Endothelial cell of umbilical vein (primary cell): ENCODE data around the gene MATR3. TPM values are rescaled to one million over a fixed set of nuclear protein-coding genes. Genes with fewer than 3 reads are reported as not detected.

ENCODE experiments used
- BruUV-seq: library from RNA; stranded (reverse); fragments of 400-500 nt; replicated peaks from 2 replicates; lab custom pipeline; 2021; lab: Mats Ljungman, UMichigan
- CTCF ChIA-PET: fragments of 300-600, 350-600 bp; sonication (Branson Sonifier 250); formaldehyde crosslinking; loops from one replicate; lab custom pipeline; 2021; ENCODE audit warnings: antibody characterized with exemption, inconsistent platforms; lab: Charles Lee
- POLR2A ChIA-PET: fragments of 300-600, 350-600 bp; sonication (Branson Sonifier 250); formaldehyde crosslinking; loops from one replicate; lab custom pipeline; 2021; ENCODE audit warnings: antibody characterized with exemption, inconsistent platforms; lab: Charles Lee
- DNase-seq: peaks from one replicate; pipeline ENCODE4 v3.0.0-alpha.2; 2011; ENCODE audit warnings: low read depth, low spot score
- FAIRE-seq: peaks from 2 replicates; lab custom pipeline; 2011; peaks lifted over from hg19 to GRCh38; lab: Jason Lieb, UNC
- H2AFZ ChIP-seq: 2 replicates; pipeline ENCODE4 v1.6.0; 2012; ENCODE audit warnings: low read depth, low read length, control low read depth, inconsistent platforms
- H3K27ac ChIP-seq: 2 replicates; pipeline ENCODE4 v1.5.1; 2011; ENCODE audit warnings: low read depth, mild to moderate bottlenecking, control low read depth, low read length, moderate library complexity; ENCODE audit not compliant: insufficient read depth
- H3K27me3 ChIP-seq, 2 experiments: 2 replicates each; pipeline versions ENCODE4 v1.6.0 to v1.6.1; 2011; ENCODE audit warnings: low read length in 2 of 2, mixed read lengths in 1 of 2; ENCODE audit not compliant: control insufficient read depth in 2 of 2, insufficient read depth in 2 of 2
- H3K36me3 ChIP-seq, 2 experiments: 2 replicates in 1 of 2; 3 replicates in 1 of 2; pipeline ENCODE4 v1.5.1; 2011; ENCODE audit warnings: low read length in 2 of 2, mild to moderate bottlenecking in 1 of 2, moderate library complexity in 1 of 2; ENCODE audit not compliant: control insufficient read depth in 2 of 2, insufficient read depth in 2 of 2; ENCODE audit errors: extremely low read depth in 1 of 2
- H3K4me1 ChIP-seq: 3 replicates; pipeline ENCODE4 v1.5.1; 2011; ENCODE audit warnings: mild to moderate bottlenecking, low read length; ENCODE audit not compliant: control insufficient read depth, insufficient read depth; ENCODE audit errors: extremely low read depth
- H3K4me2 ChIP-seq: 2 replicates; pipeline ENCODE4 v1.6.1; 2011; ENCODE audit warnings: low read length, control low read depth, mixed read lengths; ENCODE audit not compliant: insufficient read depth
- H3K4me3 ChIP-seq, 3 experiments: fragments of 200-600 bp in 1 of 3; sonication (generic), shearing (Covaris generic) in 1 of 3; replicated peaks in 1 of 3; 2 replicates each; pipeline ENCODE4 v1.5.1; 2011 to 2016; ENCODE audit warnings: control low read depth in 3 of 3, low read length in 3 of 3, mild to moderate bottlenecking in 2 of 3, inconsistent platforms in 1 of 3, low read depth in 1 of 3, moderate library complexity in 1 of 3; ENCODE audit not compliant: insufficient read depth in 1 of 3
- H3K79me2 ChIP-seq: 2 replicates; pipeline ENCODE4 v1.6.0; 2012; ENCODE audit warnings: low read length, inconsistent platforms; ENCODE audit not compliant: control insufficient read depth, insufficient read depth
- H3K9ac ChIP-seq: replicated peaks from 2 replicates; pipeline ENCODE3; 2011; ENCODE audit warnings: low read length, control low read depth; ENCODE audit not compliant: insufficient read depth; ENCODE audit errors: extremely low read depth
- H3K9me1 ChIP-seq: replicated peaks from 3 replicates; pipeline ENCODE4 v1.6.0; 2011; ENCODE audit warnings: mild to moderate bottlenecking, low read length; ENCODE audit not compliant: control insufficient read depth, insufficient read depth; ENCODE audit errors: extremely low read depth
- H3K9me3 ChIP-seq: replicated peaks from 2 replicates; pipeline ENCODE4 v1.5.1; 2012; ENCODE audit warnings: low read length, inconsistent platforms; ENCODE audit not compliant: control insufficient read depth, insufficient read depth
- H4K20me1 ChIP-seq: replicated peaks from 2 replicates; pipeline ENCODE3; 2011; ENCODE audit warnings: mild to moderate bottlenecking, low read length; ENCODE audit not compliant: control insufficient read depth, insufficient read depth; ENCODE audit errors: extremely low read depth
- CTCF ChIP-seq, 2 donors: IDR thresholded peaks; 1 replicate in 1 of 2; 2 replicates in 1 of 2; pipeline ENCODE4 v1.5.1; 2011; ENCODE audit warnings: low read length in 2 of 2, mild to moderate bottlenecking in 2 of 2, moderate library complexity in 2 of 2, control low read depth in 1 of 2, inconsistent platforms in 1 of 2, low read depth in 1 of 2; ENCODE audit not compliant: insufficient read depth in 1 of 2; ENCODE audit errors: extremely low read depth in 1 of 2
- EZH2 ChIP-seq: IDR thresholded peaks from 2 replicates; pipeline ENCODE4 v1.6.1; 2012; ENCODE audit warnings: borderline replicate concordance, low read depth, mild to moderate bottlenecking, moderate library complexity, low read length, inconsistent platforms; ENCODE audit not compliant: severe bottlenecking
- FOS ChIP-seq: IDR thresholded peaks from 2 replicates; pipeline ENCODE4 v1.6.1; 2011; ENCODE audit warnings: mild to moderate bottlenecking, low read length, moderate library complexity, borderline replicate concordance; ENCODE audit not compliant: insufficient read depth
- MAX ChIP-seq: IDR thresholded peaks from 2 replicates; pipeline ENCODE4 v1.6.1; 2011; ENCODE audit not compliant: insufficient read depth, insufficient read length
- MYC ChIP-seq: IDR thresholded peaks from one replicate; pipeline ENCODE4 v1.6.1; 2011; ENCODE audit warnings: mild to moderate bottlenecking, low read depth, low read length
- POLR2A ChIP-seq: IDR thresholded peaks from 2 replicates; pipeline ENCODE4 v1.6.1; 2012; ENCODE audit warnings: low read depth, mild to moderate bottlenecking, control low read depth, low read length
- POLR2AphosphoS5 ChIP-seq: IDR thresholded peaks from 2 replicates; pipeline ENCODE4 v1.6.1; 2012; ENCODE audit warnings: low read depth, mild to moderate bottlenecking, control low read depth, low read length, moderate library complexity; ENCODE audit not compliant: insufficient read depth
- dilution Hi-C: fragments of 300-500 bp; cut with MboI; formaldehyde crosslinking; loops from one replicate; pipeline ENCODE4 v1.15.0; 2019; ENCODE audit warnings: low sequenced_read_pairs; ENCODE audit not compliant: extremely low pct_ligation_motif_present
- intact Hi-C: fragments of 100-400 bp; cut with micrococcal nuclease; formaldehyde crosslinking; loops from one replicate; pipeline ENCODE4 v1.10.0; 2022
- polyA plus RNA-seq, 4 experiments: library from polyadenylated mRNA; depleted of rRNA in 3 of 4; stranded (reverse) in 3 of 4; unstranded in 1 of 4; fragments of >200 nt; gene quantifications; 2 replicates each; pipeline versions ENCODE4 v1.2.1 to v1.2.3, GENCODE V29; 2011 to 2012; ENCODE audit warnings: missing spikeins in 1 of 4
- total RNA-seq: library from RNA; stranded (reverse); gene quantifications from 2 replicates; pipeline ENCODE4 v1.2.3, GENCODE V29; 2021

Gene MATR3
- total and polyA plus RNA-seq, 2 donors (not counting 3 experiments of a cell fraction or from before 2014, with no cell fraction given) = 64.0 to 158 TPM

GRCh38 chr5:139341689-139342422 lies 48.3 kb downstream of the MATR3 start, which contains the start of gene PAIP2:
PAIP2 (plus strand) TSS chr5:139341854; CDS start chr5:139363785, 21,931 bp downstream.
- H4K20me1 ChIP-seq = no peaks in the 10 kb centered on the region
- H3K4me2 ChIP-seq = peak within 1 kb of the TSS; percentile 88
- H2AFZ ChIP-seq = peak within 1 kb of the TSS; percentile 52
- peak within 1 kb of the TSS; percentile 95 for H3K27ac ChIP-seq
- ChIA-PET CTCF (interaction anchor here (0.7 to 2.0 kb wide), 11 partner anchors 9 to 762 kb away, joined by 3 to 12 read pairs (median 4); partner anchors contain the start of gene MATR3), POLR2A (interaction anchor here (0.6 to 2.6 kb wide), 10 partner anchors 9 to 766 kb away, joined by 3 to 17 read pairs (median 3); partner anchors contain the start of genes HSPA9, MATR3 and SPATA24)
- BruUV-seq = TSS peak; percentile 91
- no peaks in the 10 kb centered on the region for H3K36me3 ChIP-seq
- dilution Hi-C loops = no loop called here
- no peaks in the 10 kb centered on the region for H3K27me3 ChIP-seq
- peaks cover 44% of the 10 kb centered on the region for H3K79me2 ChIP-seq
- no peaks in the 10 kb centered on the region for H3K9me3 ChIP-seq
- FAIRE-seq = peak; percentile 93
- peaks cover 7% of the 10 kb centered on the region for H3K4me1 ChIP-seq
- peak; percentile 98 for DNase-seq
- intact Hi-C loops = loop anchor here (1.0 kb wide), 2 partner anchors 49 to 51 kb away; partner anchors contain the start of gene MATR3
- H3K9ac ChIP-seq = peak within 1 kb of the TSS; percentile 98
- no peaks in the 10 kb centered on the region for H3K9me1 ChIP-seq
- peak within 1 kb of the TSS; percentile 80 to 98 (median 91) for H3K4me3 ChIP-seq
- TF ChIP-seq FOS = peak; percentile 16
- peak; percentile 90 for TF ChIP-seq MAX
- TF ChIP-seq EZH2 = no peak
- TF ChIP-seq POLR2A = peak; percentile 91
- peak; percentile 77 to 86 for TF ChIP-seq CTCF (IDR thresholded peaks at IDR 0.05; ENCODE audit: extremely low read depth in 1 of 2, insufficient read depth in 1 of 2, low read depth in 1 of 2, low read length in 2 of 2)
- peak; percentile 95 for TF ChIP-seq POLR2AphosphoS5
- no peak for TF ChIP-seq MYC
